ENCODE results near the gene KCNQ5.

DNA sequence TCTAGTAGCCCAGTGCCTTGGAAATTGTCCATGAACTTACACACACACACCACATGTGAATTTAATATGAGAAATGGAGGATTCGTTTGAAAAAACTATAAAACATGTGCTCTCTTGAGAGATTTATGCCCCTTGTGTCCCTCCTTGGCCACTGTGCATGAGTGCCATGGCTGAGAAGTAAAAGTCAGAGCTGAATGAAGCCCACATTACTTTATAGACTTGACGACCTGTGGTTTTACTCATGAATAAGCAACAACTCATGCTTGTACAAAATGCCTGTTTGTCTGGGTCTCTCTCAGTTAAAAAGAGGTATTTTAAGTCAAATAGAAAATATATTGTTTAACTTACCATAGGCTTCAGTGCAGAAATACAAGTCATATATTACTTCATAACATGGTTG lies 102.7 kb downstream of the KCNQ5 start:
- TF ChIP-seq, protein P1, sequence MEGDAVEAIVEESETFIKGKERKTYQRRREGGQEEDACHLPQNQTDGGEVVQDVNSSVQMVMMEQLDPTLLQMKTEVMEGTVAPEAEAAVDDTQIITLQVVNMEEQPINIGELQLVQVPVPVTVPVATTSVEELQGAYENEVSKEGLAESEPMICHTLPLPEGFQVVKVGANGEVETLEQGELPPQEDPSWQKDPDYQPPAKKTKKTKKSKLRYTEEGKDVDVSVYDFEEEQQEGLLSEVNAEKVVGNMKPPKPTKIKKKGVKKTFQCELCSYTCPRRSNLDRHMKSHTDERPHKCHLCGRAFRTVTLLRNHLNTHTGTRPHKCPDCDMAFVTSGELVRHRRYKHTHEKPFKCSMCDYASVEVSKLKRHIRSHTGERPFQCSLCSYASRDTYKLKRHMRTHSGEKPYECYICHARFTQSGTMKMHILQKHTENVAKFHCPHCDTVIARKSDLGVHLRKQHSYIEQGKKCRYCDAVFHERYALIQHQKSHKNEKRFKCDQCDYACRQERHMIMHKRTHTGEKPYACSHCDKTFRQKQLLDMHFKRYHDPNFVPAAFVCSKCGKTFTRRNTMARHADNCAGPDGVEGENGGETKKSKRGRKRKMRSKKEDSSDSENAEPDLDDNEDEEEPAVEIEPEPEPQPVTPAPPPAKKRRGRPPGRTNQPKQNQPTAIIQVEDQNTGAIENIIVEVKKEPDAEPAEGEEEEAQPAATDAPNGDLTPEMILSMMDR (IDR thresholded peaks at IDR 0.05), result no peak
- no peak for TF ChIP-seq POLR2A (IDR thresholded peaks at IDR 0.05)
